Small intestine (tissue), 7 donors: ENCODE results near the gene CFAP107. TPM values are rescaled to one million over a fixed set of nuclear protein-coding genes. Genes with fewer than 3 reads are reported as not detected.
"Not testable (repeated sequence)": the region's sequence is repeated elsewhere in the genome, so short reads cannot be mapped to it uniquely, and the experiment has no call there.

ENCODE experiments used
- DNase-seq, 2 donors: peaks; one replicate each; pipeline versions ENCODE4 v3.0.0 to v3.0.0-alpha.2; 2013
- FAIRE-seq: peaks from 2 replicates; lab custom pipeline; 2012; peaks lifted over from hg19 to GRCh38; lab: Jason Lieb, UNC
- H3K27ac ChIP-seq, 3 donors: one replicate each; pipeline ENCODE4 v1.5.1; 2013; ENCODE audit warnings: low read length in 2 of 3, mild to moderate bottlenecking in 2 of 3, control low read depth in 1 of 3, inconsistent platforms in 1 of 3, low read depth in 1 of 3, moderate library complexity in 1 of 3
- H3K27me3 ChIP-seq, 3 donors: one replicate each; pipeline ENCODE4 v1.6.1; 2013; ENCODE audit warnings: low read length in 3 of 3, inconsistent platforms in 1 of 3; ENCODE audit not compliant: control insufficient read depth in 3 of 3, insufficient read depth in 3 of 3
- H3K36me3 ChIP-seq, 3 donors: one replicate each; pipeline ENCODE4 v1.6.1; 2013; ENCODE audit warnings: low read length in 3 of 3, inconsistent platforms in 1 of 3, low read depth in 1 of 3, mild to moderate bottlenecking in 1 of 3, moderate library complexity in 1 of 3; ENCODE audit not compliant: control insufficient read depth in 3 of 3, insufficient read depth in 2 of 3
- H3K4me1 ChIP-seq, 3 donors: one replicate each; pipeline ENCODE4 v1.6.1; 2013; ENCODE audit warnings: low read length in 2 of 3, inconsistent platforms in 1 of 3, low read depth in 1 of 3, mild to moderate bottlenecking in 1 of 3, moderate library complexity in 1 of 3; ENCODE audit not compliant: control insufficient read depth in 3 of 3, insufficient read depth in 2 of 3
- H3K4me3 ChIP-seq, 3 donors: one replicate each; pipeline ENCODE4 v1.5.1; 2013; ENCODE audit warnings: low read length in 3 of 3, control low read depth in 1 of 3, inconsistent platforms in 1 of 3, low read depth in 1 of 3, mild to moderate bottlenecking in 1 of 3, moderate library complexity in 1 of 3
- H3K9me3 ChIP-seq, 2 donors: one replicate each; pipeline ENCODE4 v1.6.1; 2013; ENCODE audit warnings: low read depth in 1 of 2, low read length in 1 of 2; ENCODE audit not compliant: control insufficient read depth in 2 of 2, insufficient read depth in 1 of 2
- WGBS, 3 donors: extraction: QIAGEN DNeasy Blood & Tissue Kit; methylation state at CpG; one replicate each; pipeline ENCODE4 v1.1.7; 2013; 5-methylcytosine and 5-hydroxymethylcytosine counted together
- polyA plus RNA-seq, 4 donors: library from polyadenylated mRNA; stranded (reverse) in 3 of 4; unstranded in 1 of 4; fragments of 200-250 nt in 3 of 4; fragments of 120-200 nt in 1 of 4; gene quantifications; one replicate each; pipeline versions ENCODE4 v1.2.1 to v1.2.3, GENCODE V29; 2013
- donor health status: healthy with polysubstance abuse.
- donor health status: control.
- donor health status: control.
- donor health status: Bipolar disorder and iron deficiency.
- donor health status: healthy.

CFAP107 gene
- polyA plus RNA-seq, 4 donors: 0.01 TPM; not detected in 3

GRCh38 chr1:12728391-12728790, 17.6 kb upstream of the CFAP107 start:
- H3K27ac ChIP-seq: no peak overlapping the region
- no peaks in the 10 kb centered on the region for H3K36me3 ChIP-seq
- no peak for FAIRE-seq
- peaks cover 0 to 4% (median 2%) of the 10 kb centered on the region in 3 donors for H3K27me3 ChIP-seq
- no peaks in the 10 kb centered on the region for H3K4me1 ChIP-seq
- WGBS, 3 donors: 80 to 87% (median 86%) methylated on average over 2 of the region's 2 CpGs
- peaks cover 0 to 8% of the 10 kb centered on the region in 2 donors for H3K9me3 ChIP-seq
- no peak for DNase-seq
- no peak overlapping the region for H3K4me3 ChIP-seq

GRCh38 chr1:12730156-12730555, 15.8 kb upstream of the CFAP107 start:
- Histone ChIP-seq H3K4me1 (no peaks in the 10 kb centered on the region), H3K27ac (no peak overlapping the region), H3K36me3 (no peaks in the 10 kb centered on the region), H3K4me3 (no peak overlapping the region), H3K9me3 (peaks cover 0 to 8% of the 10 kb centered on the region in 2 donors), H3K27me3 (peaks cover 0 to 4% (median 2%) of the 10 kb centered on the region in 3 donors)
- WGBS, 3 donors: 73 to 100% (median 84%) methylated on average over 1 of the region's 1 CpG
- DNase-seq: no peak
- no peak for FAIRE-seq

DNA sequence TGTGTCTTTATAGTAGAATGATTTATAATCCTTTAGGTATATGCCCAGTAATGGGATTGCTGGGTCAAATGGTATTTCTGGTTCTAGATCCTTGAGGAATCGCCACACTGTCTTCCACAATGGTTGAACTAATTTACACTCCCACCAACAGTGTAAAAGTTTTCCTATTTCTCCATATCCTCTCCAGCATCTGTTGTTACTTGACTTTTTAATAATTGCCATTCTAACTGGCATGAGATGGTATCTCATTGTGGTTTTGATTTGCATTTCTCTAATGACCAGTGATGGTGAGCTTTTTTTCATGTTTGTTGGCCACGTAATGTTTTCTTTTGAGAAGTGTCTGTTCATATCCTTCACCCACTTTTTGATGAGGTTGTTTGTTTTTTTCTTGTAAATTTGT, 14.9 kb upstream of the CFAP107 start:
- not testable (repeated sequence) for H3K4me3 ChIP-seq, H3K36me3 ChIP-seq, H3K9me3 ChIP-seq, DNase-seq, H3K4me1 ChIP-seq, H3K27me3 ChIP-seq, H3K27ac ChIP-seq, FAIRE-seq
- WGBS, 3 donors: 70 to 89% (median 74%) methylated on average over 2 of the region's 2 CpGs

DNA sequence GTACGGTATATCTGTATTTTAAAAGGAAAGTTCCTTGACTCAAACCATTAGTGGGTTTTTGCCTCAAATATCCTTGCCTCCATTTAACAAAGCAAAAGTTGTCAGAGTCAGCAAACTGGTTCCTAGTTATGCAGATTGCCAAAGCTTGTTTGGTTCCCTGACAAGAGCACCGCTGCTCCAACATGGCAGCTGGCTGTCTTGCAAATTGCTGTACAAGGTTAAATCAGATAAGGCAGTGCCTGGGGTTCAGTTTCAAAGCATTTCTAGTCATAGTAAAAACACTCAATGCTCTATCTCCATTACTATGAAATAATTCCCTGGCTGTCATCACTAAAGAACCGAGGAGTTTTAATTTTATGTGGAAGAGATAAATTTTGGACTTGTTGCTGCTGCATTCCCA, 11.3 kb upstream of the CFAP107 start:
- Histone ChIP-seq H3K4me1 (no peaks in the 10 kb centered on the region), H3K4me3 (no peak overlapping the region), H3K27ac (no peak overlapping the region), H3K27me3 (peaks cover 0 to 2% (median 0%) of the 10 kb centered on the region in 3 donors), H3K9me3 (peaks cover 0 to 4% of the 10 kb centered on the region in 2 donors), H3K36me3 (no peaks in the 10 kb centered on the region)
- no peak for DNase-seq
- 60 to 79% (median 70%) methylated on average over 3 of the region's 3 CpGs for whole genome bisulfite sequencing, 3 donors
- no peak for FAIRE-seq

GRCh38 chr1:12738934-12739333, 7.1 kb upstream of the CFAP107 start:
- H3K27ac ChIP-seq: no peak overlapping the region
- DNase-seq: no peak
- no peaks in the 10 kb centered on the region for H3K4me1 ChIP-seq
- H3K9me3 ChIP-seq: no peaks in the 10 kb centered on the region
- no peaks in the 10 kb centered on the region for H3K36me3 ChIP-seq
- no peak overlapping the region for H3K4me3 ChIP-seq
- FAIRE-seq: no peak
- WGBS, 3 donors: 83 to 100% (median 96%) methylated on average over 1 of the region's 1 CpG
- peaks cover 0 to 5% (median 0%) of the 10 kb centered on the region in 3 donors for H3K27me3 ChIP-seq

DNA sequence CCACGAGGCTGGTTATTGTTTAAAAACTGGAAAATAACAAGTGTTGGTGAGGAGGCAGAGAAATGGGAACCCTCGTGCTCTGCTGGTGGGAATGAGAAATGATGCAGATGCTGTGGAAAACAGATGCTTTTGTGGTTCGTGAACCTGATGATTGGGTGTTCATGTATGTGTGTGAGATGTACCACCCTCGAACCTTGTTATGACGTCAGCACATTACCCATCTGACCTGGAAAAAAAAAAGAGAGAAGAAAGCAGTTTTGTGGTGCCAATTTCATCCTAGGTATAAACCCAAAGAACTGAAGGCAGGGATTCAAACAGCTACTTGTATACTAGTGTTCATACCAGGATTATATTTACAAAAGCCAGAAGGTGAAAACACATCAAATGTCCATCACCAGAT, 6.4 kb upstream of the CFAP107 start:
- no peaks in the 10 kb centered on the region for H3K36me3 ChIP-seq
- FAIRE-seq (no peak), DNase-seq (no peak)
- H3K27ac ChIP-seq: no peak overlapping the region
- no peaks in the 10 kb centered on the region for H3K4me1 ChIP-seq
- WGBS, 3 donors: 69 to 85% (median 75%) methylated on average over 5 of the region's 5 CpGs
- H3K4me3 ChIP-seq: no peak overlapping the region
- H3K9me3 ChIP-seq: no peaks in the 10 kb centered on the region
- H3K27me3 ChIP-seq: peaks cover 0 to 5% (median 0%) of the 10 kb centered on the region in 3 donors

DNA sequence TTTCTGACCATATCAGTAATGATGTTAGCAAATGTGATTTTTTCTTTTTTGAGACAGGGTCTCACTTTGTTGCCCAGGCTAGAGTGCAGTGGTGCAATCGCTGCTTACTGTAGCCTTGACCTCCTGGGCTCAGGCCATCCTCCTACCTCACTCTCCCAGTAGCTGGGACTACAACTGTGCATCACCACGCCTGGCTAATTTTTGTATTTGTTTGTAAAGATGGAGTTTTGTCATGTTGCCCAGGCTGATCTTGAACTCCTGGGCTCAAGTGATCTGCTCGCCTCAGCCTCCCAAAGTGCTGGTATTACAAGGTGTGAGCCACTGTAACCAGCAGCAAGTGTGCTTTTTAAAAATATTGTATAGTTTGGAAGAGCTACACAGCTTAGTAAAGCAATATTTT, 4.1 kb upstream of the CFAP107 start:
- FAIRE-seq: no peak
- peaks cover 0 to 3% (median 0%) of the 10 kb centered on the region in 3 donors for H3K27me3 ChIP-seq
- DNase-seq: no peak
- H3K36me3 ChIP-seq: no peaks in the 10 kb centered on the region
- no peaks in the 10 kb centered on the region for H3K4me1 ChIP-seq
- WGBS, 3 donors: 68 to 86% (median 77%) methylated on average over 3 of the region's 3 CpGs
- no peak overlapping the region for H3K27ac ChIP-seq
- no peak overlapping the region for H3K4me3 ChIP-seq
- no peaks in the 10 kb centered on the region for H3K9me3 ChIP-seq

DNA sequence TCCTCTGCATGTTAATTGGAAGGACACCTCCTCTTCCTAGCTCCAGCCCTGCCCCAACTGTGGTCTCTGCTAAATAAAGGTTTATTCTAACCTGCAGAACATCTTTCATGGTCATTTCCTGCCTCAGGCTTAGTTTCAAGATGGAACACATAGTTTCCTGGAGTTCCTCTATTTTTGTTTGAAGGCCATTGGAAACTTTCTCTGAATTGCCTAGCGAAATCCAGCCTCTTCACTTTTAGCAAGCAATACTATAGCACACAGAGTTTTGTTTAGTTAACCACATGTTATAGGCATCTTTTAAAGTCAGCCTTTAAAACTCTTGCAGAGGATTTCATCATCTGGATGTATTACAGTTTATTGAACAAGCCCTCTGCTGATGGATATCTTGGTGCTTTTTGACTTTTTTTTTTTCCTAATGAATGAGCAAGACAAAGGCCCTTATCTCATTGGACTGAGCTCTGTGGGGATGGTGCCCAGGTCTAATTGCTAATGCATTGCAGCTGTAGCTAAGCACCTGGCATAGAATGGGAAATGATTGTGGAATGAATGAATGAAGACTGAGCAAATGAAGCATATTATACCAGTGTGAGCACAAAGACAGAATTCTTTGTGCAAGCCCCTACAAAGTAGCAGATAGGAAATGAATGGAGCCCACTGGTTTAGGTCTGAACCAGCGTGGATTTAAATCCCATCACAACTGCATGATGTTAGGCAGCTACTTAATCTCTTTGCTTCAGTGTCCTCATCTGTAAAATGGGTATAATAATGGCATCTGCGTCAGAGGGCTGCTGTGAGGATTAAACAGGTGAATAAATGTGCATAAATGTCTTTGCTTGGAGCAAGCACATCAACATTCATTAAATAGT, 641 bp upstream of the CFAP107 start:
- 60 to 72% (median 66%) methylated on average over 3 of the region's 3 CpGs for whole genome bisulfite sequencing, 3 donors
- H3K9me3 ChIP-seq: peaks cover 2 to 10% of the 10 kb centered on the region in 2 donors
- no peaks in the 10 kb centered on the region for H3K36me3 ChIP-seq
- FAIRE-seq (no peak), DNase-seq (no peak)
- no peaks in the 10 kb centered on the region for H3K4me1 ChIP-seq
- H3K27me3 ChIP-seq: peaks cover 0 to 8% (median 0%) of the 10 kb centered on the region in 3 donors
- no peak overlapping the region for H3K4me3 ChIP-seq
- H3K27ac ChIP-seq: no peak overlapping the region
